Measurements from ENCODE around the gene RASA3.
"Not testable (repeated sequence)": the region's sequence is repeated elsewhere in the genome, so short reads cannot be mapped to it uniquely, and the experiment has no call there.

RASA3 gene, protein sequence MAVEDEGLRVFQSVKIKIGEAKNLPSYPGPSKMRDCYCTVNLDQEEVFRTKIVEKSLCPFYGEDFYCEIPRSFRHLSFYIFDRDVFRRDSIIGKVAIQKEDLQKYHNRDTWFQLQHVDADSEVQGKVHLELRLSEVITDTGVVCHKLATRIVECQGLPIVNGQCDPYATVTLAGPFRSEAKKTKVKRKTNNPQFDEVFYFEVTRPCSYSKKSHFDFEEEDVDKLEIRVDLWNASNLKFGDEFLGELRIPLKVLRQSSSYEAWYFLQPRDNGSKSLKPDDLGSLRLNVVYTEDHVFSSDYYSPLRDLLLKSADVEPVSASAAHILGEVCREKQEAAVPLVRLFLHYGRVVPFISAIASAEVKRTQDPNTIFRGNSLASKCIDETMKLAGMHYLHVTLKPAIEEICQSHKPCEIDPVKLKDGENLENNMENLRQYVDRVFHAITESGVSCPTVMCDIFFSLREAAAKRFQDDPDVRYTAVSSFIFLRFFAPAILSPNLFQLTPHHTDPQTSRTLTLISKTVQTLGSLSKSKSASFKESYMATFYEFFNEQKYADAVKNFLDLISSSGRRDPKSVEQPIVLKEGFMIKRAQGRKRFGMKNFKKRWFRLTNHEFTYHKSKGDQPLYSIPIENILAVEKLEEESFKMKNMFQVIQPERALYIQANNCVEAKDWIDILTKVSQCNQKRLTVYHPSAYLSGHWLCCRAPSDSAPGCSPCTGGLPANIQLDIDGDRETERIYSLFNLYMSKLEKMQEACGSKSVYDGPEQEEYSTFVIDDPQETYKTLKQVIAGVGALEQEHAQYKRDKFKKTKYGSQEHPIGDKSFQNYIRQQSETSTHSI

GRCh38 chr13:114132419-114133121, at the start of gene RASA3:
Gene RASA3, minus strand, starts transcription at chr13:114132623. Its CDS starts 134 bp downstream, at chr13:114132489.
- DNase-seq (ENCODE audit: low read depth): no peak

DNA sequence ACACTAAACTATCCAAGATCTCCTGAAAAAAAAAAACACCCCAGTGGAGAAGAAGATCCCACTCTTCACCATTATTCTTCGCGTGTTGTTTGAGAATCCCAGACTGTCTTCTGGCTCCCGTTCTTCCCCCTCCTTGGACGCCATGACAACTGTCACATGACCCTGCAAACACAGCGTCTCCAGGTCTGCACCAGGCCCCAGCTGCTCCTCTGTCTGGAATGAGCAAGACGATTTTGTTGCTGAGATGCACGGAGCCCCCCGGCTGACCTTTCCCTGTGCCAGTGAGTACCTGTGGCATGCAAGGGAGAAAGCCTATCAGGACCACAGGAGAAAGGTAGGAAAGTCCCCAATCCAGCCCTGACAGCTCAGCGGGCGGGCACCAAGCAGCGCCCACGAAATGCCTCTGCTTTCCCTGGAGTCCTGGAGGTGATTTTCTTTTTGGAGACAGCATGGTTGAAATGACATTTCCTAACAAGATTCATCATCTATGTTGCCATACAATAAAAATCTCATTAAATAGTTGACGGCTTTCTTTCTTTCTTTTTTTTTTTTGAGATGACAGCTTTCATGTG, 46.8 kb upstream of the RASA3 start, which contains the start of gene CFAP97D2:
Gene CFAP97D2 (plus strand): TSS at position 171 of the 572 bp plus-strand sequence. CDS start 74 bp downstream, at position 245.
- DNase-seq (ENCODE audit: low read depth): no peak

DNA sequence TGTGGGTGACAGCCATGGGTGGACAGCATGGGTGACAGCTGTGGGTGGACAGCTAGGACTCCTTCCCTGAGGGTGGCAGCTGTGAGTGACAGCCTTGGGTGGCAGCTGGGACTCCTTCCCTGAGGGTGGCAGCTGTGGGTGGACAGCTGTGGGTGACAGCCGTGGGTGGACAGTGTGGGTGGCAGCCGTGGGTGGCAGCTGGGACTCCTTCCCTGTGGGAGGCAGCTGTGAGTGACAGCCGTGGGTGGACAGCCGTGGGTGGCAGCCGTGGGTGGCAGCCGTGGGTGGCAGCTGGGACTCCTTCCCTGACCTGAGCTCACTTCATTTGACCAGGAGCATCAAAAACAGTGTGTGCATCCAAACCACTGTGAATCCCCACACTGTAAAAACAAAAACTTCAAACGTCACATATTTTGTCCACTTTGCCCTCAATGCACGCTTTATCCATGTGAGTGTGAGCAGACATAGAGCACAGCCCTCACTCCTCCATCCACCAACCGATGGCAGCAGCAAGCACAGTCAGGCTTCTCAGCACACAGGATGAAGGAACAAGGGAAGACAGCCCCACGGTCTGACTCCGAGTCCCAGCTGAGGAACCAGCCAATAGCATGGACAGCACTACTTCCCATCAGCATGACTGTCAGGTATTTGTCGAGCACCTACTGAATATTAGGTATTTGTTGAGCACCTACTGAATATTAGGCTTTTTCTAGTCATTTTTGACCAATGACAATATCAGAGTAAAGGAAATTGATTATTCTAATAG, 45.0 kb upstream of the RASA3 start:
- DNase-seq (ENCODE audit: low read depth): no peak

DNA sequence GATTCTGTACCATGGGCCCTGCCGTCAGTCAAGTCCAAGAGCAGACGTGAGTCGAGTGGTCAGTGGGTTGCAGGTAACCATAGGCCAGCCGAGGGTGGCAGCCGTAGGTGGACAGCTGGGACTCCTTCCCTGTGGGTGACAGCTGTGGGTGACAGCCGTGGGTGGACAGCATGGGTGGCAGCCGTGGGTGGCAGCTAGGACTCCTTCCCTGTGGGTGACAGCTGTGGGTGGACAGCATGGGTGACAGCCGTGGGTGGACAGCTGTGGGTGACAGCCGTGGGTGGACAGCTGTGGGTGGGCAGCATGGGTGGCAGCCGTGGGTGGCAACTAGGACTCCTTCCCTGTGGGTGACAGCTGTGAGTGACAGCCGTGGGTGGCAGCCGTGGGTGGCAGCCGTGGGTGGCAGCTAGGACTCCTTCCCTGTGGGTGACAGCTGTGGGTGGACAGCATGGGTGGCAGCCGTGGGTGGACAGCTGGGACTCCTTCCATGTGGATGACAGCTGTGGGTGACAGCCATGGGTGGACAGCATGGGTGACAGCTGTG, 44.0 kb upstream of the RASA3 start:
- DNase-seq (ENCODE audit: low read depth): peak; percentile 24

DNA sequence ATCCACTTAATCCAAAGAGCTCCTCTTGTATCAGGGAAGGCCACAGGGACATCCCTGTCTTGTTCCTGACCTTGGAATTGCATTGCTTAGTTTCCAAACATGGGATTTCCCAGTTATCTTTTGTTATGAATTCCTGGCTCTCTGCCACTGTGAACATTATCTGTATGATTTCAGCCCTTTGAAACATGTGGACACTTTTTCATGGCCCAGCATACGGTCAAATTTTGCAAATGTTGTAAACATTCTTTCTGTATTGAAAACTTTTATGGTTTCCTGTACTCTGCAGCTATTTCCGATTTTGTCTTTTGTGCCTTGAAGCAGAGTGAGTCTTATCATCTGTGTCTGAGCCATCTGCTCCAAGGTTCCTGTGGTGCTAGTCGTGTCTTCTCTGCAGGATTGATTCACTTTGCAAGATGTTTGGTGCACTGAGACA, 42.1 kb upstream of the RASA3 start:
- no peak for DNase-seq (ENCODE audit: low read depth)

DNA sequence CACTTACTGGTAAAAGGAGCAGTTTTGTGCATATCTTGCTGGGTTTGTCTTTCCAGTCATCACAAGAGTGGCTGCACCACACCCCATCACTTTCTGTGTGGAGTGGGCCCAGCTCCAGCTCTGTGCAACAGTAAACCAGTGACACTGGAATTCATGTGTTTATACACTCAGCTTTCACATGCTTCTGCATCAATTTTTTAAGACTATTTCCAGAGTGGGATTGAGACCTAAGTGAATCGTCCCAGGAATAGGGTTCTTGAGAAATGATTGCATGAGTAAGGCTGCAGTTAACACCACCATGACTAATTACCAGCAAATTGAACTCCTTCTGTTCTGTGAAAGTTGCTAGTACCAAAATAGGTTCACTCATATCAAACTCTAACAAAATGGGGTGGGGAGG, 41.3 kb upstream of the RASA3 start:
- no peak for DNase-seq (ENCODE audit: low read depth)

GRCh38 chr13:114173272-114173671, 40.8 kb upstream of the RASA3 start:
- DNase-seq (ENCODE audit: low read depth): no peak

DNA sequence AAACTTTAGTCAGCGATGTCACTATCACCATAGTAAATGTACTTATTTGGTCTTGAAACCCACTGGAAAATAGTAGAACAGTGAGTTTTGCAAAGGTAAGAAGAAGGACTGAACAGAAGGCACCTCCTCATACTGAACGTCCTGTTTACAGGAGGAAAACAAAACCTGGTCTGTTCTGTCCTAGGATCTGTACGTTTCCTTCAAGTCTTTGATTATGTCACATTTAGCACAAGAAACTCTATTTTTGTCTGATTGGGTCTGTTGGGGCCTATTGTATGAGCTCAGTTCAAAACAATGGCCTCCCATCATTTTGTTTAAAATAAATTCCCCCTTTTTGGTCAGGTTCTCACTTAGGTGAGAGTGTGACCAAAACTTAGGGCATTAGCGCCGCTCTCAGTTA, 35.5 kb upstream of the RASA3 start:
- DNase-seq (ENCODE audit: low read depth): no peak

- no peak for DNase-seq (ENCODE audit: low read depth)
These were observed 35.0 kb upstream of the RASA3 start for GRCh38 chr13:114167426-114167825.

GRCh38 chr13:114166381-114167131, 34.1 kb upstream of the RASA3 start:
- DNase-seq (ENCODE audit: low read depth): no peak

- no peak for DNase-seq (ENCODE audit: low read depth)
These were observed 32.4 kb upstream of the RASA3 start for GRCh38 chr13:114164681-114165429.

- no peak for DNase-seq (ENCODE audit: low read depth)
These were observed 31.6 kb upstream of the RASA3 start for GRCh38 chr13:114164053-114164452.

DNA sequence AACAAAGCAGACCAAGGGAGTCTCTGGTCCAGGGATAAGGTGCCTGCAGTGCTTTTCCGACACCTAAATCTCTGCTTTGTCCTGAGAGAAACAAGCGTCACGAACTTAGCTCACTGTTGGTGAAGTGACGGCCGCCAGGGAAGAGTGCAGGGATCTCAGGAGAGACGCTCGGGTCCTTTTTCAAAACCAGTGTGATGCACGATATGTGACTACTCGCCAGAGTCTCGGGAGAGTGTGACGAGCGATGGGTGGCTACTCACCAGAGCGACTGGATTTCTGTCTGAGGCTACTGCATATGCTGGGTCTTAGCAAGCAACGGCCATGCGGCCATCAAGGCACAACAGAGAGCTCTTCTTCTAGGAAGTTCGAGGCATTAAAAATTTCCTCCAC, 30.1 kb upstream of the RASA3 start:
- DNase-seq (ENCODE audit: low read depth): no peak

- DNase-seq (ENCODE audit: low read depth): no peak
These were observed 29.5 kb upstream of the RASA3 start for GRCh38 chr13:114161644-114162532.

- no peak for DNase-seq (ENCODE audit: low read depth)
These were observed 28.7 kb upstream of the RASA3 start for GRCh38 chr13:114161028-114161556.

- not testable (repeated sequence) for DNase-seq (ENCODE audit: low read depth)
These were observed 26.6 kb upstream of the RASA3 start for GRCh38 chr13:114158869-114159666.

GRCh38 chr13:114157869-114158495, 25.6 kb upstream of the RASA3 start:
- no peak for DNase-seq (ENCODE audit: low read depth)
